DMS153 treated with DMSO at 0.1 percent for 48 hours (cell line): Measurements from ENCODE around the gene RHNO1.

ENCODE experiments used
- DNase-seq: peaks from one replicate; lab custom pipeline; 2025; ENCODE audit not compliant: unreplicated experiment; lab: John Stamatoyannopoulos, UW

The RHNO1 gene

DNA sequence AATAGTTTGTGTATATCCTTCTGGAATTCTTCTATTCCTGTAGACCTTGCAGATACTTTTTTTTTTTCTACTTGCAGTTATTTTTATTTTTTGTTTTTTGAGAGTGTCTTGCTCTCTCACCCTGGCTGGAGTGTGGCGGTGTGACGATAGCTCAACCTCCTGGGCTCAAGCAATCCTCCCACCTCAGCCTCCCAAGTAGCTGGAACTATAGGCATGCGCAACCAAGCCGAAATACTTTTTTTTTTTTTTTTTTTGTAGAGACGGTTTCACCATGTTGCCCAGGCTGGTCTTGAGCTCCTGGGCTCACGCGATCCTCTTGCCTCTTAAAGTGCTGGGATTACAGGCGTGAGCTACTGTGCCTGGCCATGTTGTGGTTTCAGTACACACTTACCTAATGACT, 23.6 kb downstream of the RHNO1 start:
- DNase-seq: no peak

DNA sequence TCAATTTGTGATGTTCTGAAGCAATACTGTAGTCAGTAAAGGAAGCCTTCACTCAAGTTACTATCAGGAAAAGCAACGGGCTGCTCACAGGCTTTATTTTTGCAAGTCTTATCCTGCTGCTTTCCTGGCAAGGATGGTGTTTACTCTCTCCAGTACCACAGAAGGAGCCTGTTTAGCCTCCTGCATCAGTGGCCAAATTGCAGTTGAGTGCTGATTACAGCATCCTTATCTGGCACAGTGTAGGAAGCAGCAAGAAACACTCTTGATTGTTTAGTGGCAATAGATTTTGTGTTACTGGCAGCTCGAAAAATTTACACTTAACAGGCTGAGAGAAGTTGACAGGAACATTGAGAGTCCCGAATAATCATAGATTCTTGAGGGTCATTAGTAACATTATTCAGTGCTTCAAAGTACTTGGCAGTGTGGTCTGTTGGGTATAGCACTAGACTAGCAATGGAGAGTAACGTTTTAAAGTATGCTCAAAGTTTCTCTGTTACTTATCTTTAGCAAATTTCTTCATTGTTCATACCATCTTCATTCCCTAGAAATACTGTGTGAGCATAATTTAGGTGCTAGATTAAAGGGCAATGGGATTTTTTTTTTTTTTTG, 25.4 kb downstream of the RHNO1 start:
- DNase-seq: no peak

GRCh38 chr12:2904260-2904659, 27.2 kb downstream of the RHNO1 start:
- DNase-seq: no peak

GRCh38 chr12:2912216-2912575, 35.2 kb downstream of the RHNO1 start:
- no peak for DNase-seq

DNA sequence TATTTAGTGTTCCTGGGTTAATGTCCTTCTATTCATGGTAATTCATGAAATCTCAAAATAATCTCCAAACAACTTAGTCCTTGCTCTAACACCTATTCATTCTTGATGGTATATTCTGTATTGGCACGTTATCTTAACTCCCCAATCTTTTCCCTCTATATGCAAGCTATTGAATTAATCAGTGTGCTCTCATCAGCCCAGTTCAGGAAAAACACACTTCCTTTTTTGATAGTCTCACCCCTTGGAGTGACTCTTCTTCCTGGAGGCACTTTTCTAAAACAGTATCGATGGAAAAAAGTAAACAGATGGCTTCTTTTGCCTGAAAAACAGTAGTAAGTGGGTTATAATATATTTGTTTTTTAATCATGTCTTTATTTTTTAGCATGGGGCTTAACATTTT, 42.2 kb downstream of the RHNO1 start:
- DNase-seq: no peak

DNA sequence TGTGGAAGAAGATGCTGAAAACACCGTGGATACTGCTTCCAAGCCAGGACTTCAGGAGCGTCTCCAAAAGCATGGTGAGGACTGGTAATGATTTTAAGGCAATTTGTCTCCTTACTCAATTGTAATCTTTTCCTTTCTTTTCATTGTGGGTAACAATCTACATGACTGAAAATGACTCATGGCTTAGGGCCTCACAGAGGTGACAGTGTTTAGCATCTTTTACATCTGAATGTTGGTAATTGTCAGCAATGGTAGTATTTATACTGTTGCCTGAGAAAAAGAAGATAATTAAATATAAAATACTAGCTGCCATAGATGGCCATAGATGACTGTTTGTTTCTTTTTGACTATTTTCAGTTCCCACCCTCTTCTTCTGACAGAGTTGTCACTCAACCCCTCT, 45.3 kb downstream of the RHNO1 start:
- no peak for DNase-seq

GRCh38 chr12:2923057-2923456, 46.0 kb downstream of the RHNO1 start:
- no peak for DNase-seq

- no peak for DNase-seq
Observed at GRCh38 chr12:2924019-2924418, 47.0 kb downstream of the RHNO1 start.

DNA sequence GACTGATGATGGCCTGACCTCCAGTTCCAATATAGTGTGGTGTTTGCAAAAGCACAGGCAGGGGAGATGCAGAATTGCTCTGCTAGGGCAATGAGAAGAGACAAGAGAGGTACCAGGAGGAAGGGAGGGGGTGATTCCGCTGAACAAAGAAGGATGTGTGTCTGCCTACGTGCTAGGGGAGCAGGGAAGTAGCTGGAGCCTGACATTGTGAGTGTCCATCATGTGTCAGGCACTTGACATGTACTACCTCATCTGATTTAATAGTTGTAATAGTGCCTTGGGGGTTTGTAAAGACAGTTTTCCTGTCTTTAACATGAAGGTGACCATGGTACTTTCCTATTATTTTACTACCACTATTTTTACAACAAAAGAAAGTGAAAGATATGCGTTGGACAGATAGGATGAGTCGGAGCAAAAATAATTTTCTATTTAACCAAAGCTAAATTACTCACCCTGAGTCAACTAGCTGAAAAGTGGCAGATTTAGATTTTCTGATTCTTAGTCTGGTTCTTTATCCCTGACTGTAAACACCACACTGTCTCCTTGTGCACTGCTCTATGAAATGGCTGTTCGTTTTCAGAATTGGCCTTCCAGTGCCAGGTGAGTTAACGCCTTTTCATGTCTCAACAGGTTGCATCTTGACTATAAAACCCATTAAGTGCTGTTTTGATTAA, 48.4 kb downstream of the RHNO1 start:
- no peak for DNase-seq

DNA sequence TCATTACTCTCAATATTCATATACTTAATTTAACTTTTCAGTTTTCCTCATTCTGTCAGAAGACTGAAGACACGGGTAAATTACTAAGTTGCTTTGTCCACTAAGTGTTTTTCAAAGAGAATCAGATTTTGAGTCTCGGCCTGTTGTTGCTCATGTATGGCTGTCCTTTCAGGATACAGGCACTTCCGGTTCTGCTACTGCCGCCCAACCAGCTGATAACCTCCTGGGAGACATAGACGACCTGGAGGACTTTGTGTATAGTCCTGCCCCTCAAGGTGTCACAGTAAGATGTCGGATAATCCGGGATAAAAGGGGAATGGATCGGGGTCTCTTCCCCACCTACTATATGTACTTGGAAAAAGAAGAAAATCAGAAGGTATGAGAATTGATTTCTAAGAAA, 53.8 kb downstream of the RHNO1 start:
- no peak for DNase-seq

DNA sequence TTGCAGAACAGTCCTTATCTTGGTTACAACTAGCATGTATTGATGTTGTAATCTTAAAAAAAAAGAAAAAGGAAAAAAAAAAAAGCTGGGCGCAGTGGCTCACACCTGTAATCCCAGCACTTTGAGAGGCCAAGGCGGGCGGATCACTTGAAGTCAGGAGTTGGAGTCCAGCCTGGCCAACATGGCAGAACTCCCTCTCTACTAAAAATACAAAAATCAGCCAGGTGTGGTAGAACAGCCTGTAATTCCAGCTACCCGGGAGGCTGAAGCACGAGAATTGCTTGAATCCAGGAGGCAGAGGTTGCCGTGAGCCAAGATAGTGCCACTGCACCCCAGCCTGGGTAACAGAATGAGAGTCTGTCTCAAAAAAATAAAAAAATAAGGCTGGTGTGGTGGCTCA, 56.6 kb downstream of the RHNO1 start:
- DNase-seq: no peak

DNA sequence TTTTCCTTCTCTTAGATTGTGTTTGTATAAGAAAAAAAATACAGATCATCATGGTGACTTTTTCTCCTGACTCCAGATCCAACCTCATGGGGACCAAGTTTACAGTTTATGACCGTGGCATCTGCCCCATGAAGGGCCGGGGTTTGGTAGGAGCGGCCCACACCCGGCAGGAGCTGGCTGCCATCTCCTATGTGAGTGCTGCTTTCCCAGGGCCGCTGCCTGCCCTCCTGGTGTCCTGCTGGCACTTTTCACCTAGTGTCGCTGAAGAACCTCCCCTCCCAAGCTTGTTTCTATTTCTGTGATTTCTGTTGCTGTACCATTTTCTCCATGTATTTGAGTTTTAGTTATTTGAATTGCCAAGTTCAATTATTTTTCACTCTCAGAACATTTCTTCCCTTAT, 57.3 kb downstream of the RHNO1 start:
- no peak for DNase-seq

DNA sequence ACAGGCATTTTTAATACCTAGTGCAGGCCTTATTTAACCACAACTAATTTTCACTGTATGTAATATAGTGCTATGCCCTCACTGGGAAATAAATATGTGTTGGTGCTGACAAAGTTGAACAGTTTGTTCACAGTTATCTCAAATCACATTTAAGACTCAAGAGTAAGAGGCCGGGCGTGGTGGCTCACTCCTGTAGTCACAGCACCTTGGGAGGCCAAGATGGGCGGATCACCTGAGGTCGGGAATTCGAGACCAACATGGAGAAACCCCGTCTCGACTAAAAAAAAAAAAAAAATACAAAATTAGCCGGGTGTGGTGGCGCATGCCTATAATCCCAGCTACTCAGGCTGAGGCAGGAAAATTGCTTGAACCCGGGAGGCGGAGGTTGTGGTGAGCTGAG, 59.3 kb downstream of the RHNO1 start:
- no peak for DNase-seq

GRCh38 chr12:2937500-2937899, 60.5 kb downstream of the RHNO1 start:
- no peak for DNase-seq
